WTC11 (cell line): ENCODE measurements around the gene AGMAT.

Source experiments
- ARID4B ChIP-seq: sonication (generic); formaldehyde crosslinking; IDR thresholded peaks from 2 replicates; pipeline ENCODE4 v1.8.0; 2023; ENCODE audit warnings: missing genetic modification reagents, mild to moderate bottlenecking, borderline replicate concordance
- ATF1 ChIP-seq: sonication (generic); formaldehyde crosslinking; IDR thresholded peaks from 2 replicates; pipeline ENCODE4 v1.8.1; 2023; ENCODE audit warnings: mild to moderate bottlenecking, moderate library complexity, missing genetic modification reagents
- CREB1 ChIP-seq: sonication (generic); formaldehyde crosslinking; IDR thresholded peaks from 2 replicates; pipeline ENCODE4 v1.8.0; 2023; ENCODE audit warnings: mild to moderate bottlenecking, missing genetic modification reagents
- CTCF ChIP-seq: fragments of 200-600 bp; IDR thresholded peaks from 2 replicates; pipeline ENCODE4 v1.8.0; 2022; ENCODE audit warnings: antibody characterized with exemption
- ESRRA ChIP-seq: sonication (generic); formaldehyde crosslinking; IDR thresholded peaks from 2 replicates; pipeline ENCODE4 v1.8.1; 2022; ENCODE audit warnings: mild to moderate bottlenecking, missing genetic modification reagents, borderline replicate concordance
- FOXP1 ChIP-seq: sonication (generic); formaldehyde crosslinking; IDR thresholded peaks from 2 replicates; pipeline ENCODE4 v1.8.0; 2022; ENCODE audit warnings: missing genetic modification reagents, mild to moderate bottlenecking, moderate library complexity, borderline replicate concordance
- MAX ChIP-seq: sonication (generic); formaldehyde crosslinking; IDR thresholded peaks from 2 replicates; pipeline ENCODE4 v1.8.0; 2022; ENCODE audit warnings: mild to moderate bottlenecking, missing genetic modification reagents
- NFE2L1 ChIP-seq: sonication (generic); formaldehyde crosslinking; IDR thresholded peaks from 2 replicates; pipeline ENCODE4 v1.8.1; 2023; ENCODE audit warnings: missing genetic modification reagents
- SMAD4 ChIP-seq: sonication (generic); formaldehyde crosslinking; IDR thresholded peaks from 2 replicates; pipeline ENCODE4 v1.8.0; 2022; ENCODE audit warnings: mild to moderate bottlenecking, missing genetic modification reagents
- SP1 ChIP-seq: sonication (generic); formaldehyde crosslinking; conservative IDR thresholded peaks from 2 replicates; pipeline ENCODE4 v1.8.1; 2022; ENCODE audit warnings: missing genetic modification reagents
- USF1 ChIP-seq: sonication (generic); formaldehyde crosslinking; IDR thresholded peaks from 2 replicates; pipeline ENCODE4 v1.8.0; 2022; ENCODE audit warnings: mild to moderate bottlenecking, missing genetic modification reagents
- ZNF263 ChIP-seq: sonication (generic); formaldehyde crosslinking; IDR thresholded peaks from 2 replicates; pipeline ENCODE4 v1.8.1; 2022; ENCODE audit warnings: low read depth, mild to moderate bottlenecking, moderate library complexity, missing genetic modification reagents
- TF ChIP-seq, protein P1 (sequence below): sonication (generic); formaldehyde crosslinking; IDR thresholded peaks from 2 replicates; pipeline ENCODE4 v1.8.1; 2022; ENCODE audit warnings: mild to moderate bottlenecking, moderate library complexity, missing genetic modification reagents
- TF ChIP-seq, protein P2 (sequence below): sonication (generic); formaldehyde crosslinking; IDR thresholded peaks from 2 replicates; pipeline ENCODE4 v1.8.1; 2023; ENCODE audit warnings: mild to moderate bottlenecking, moderate library complexity, missing genetic modification reagents

DNA sequence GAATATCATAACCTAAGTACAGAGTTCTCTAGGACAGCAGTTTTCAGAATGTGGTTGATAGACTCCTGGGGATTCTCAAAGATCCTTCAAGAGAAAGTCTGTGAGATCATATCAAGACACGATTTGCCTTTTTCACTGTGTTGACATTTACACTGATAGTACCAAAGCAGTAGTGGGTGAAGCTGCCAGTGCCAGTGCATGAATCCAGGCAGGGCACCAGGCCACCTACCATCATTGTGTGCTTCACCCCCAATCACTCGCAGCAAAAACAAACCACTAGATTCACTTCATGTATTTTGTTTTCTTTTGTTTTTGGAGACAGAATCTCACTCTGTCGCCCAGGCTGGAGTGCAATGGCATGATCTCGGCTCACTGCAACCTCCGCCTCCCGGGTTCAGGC lies 34.3 kb downstream of the AGMAT start:
- TF ChIP-seq, protein P1, sequence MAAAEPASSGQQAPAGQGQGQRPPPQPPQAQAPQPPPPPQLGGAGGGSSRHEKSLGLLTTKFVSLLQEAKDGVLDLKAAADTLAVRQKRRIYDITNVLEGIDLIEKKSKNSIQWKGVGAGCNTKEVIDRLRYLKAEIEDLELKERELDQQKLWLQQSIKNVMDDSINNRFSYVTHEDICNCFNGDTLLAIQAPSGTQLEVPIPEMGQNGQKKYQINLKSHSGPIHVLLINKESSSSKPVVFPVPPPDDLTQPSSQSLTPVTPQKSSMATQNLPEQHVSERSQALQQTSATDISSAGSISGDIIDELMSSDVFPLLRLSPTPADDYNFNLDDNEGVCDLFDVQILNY, result no peak
- TF ChIP-seq NFE2L1 (CRISPR knock-in tag), result no peak
- TF ChIP-seq CTCF, result no peak
- TF ChIP-seq, protein P2, sequence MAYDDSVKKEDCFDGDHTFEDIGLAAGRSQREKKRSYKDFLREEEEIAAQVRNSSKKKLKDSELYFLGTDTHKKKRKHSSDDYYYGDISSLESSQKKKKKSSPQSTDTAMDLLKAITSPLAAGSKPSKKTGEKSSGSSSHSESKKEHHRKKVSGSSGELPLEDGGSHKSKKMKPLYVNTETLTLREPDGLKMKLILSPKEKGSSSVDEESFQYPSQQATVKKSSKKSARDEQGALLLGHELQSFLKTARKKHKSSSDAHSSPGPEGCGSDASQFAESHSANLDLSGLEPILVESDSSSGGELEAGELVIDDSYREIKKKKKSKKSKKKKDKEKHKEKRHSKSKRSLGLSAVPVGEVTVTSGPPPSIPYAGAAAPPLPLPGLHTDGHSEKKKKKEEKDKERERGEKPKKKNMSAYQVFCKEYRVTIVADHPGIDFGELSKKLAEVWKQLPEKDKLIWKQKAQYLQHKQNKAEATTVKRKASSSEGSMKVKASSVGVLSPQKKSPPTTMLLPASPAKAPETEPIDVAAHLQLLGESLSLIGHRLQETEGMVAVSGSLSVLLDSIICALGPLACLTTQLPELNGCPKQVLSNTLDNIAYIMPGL (CRISPR knock-in tag), result no peak
- no peak for TF ChIP-seq ZNF263
- TF ChIP-seq ATF1, result no peak
- no peak for TF ChIP-seq CREB1
- no peak for TF ChIP-seq ARID4B (CRISPR knock-in tag)
- no peak for TF ChIP-seq FOXP1 (CRISPR knock-in tag)
- TF ChIP-seq ESRRA (CRISPR knock-in tag), result no peak
- TF ChIP-seq MAX, result no peak
- no peak for TF ChIP-seq SP1
- TF ChIP-seq USF1 (CRISPR knock-in tag), result no peak
- no peak for TF ChIP-seq SMAD4
